Glutamatergic neuron (in vitro differentiated cells): ENCODE results near the gene TCF7L2. TPM values are rescaled to one million over a fixed set of nuclear protein-coding genes. Genes with fewer than 3 reads are reported as not detected.

ENCODE experiments used
- DNase-seq: peaks from one replicate; pipeline ENCODE4 v3.0.0; 2022
- H3K27ac Mint-ChIP-seq: one replicate; pipeline ENCODE4 v1.8.0; 2020; ENCODE audit warnings: mild to moderate bottlenecking, mixed read lengths, inconsistent platforms; ENCODE audit not compliant: unreplicated experiment
- H3K27me3 Mint-ChIP-seq: one replicate; pipeline ENCODE4 v1.8.0; 2020; ENCODE audit warnings: mild to moderate bottlenecking, moderate library complexity, mixed read lengths, inconsistent platforms; ENCODE audit not compliant: unreplicated experiment
- H3K36me3 Mint-ChIP-seq: one replicate; pipeline ENCODE4 v1.8.0; 2020; ENCODE audit warnings: mild to moderate bottlenecking, mixed read lengths, inconsistent platforms; ENCODE audit not compliant: unreplicated experiment
- H3K4me1 Mint-ChIP-seq: one replicate; pipeline ENCODE4 v1.8.0; 2020; ENCODE audit warnings: mild to moderate bottlenecking, low read depth, mixed read lengths, inconsistent platforms; ENCODE audit not compliant: unreplicated experiment
- H3K4me3 Mint-ChIP-seq: one replicate; pipeline ENCODE4 v1.8.0; 2020; ENCODE audit warnings: mild to moderate bottlenecking, mixed read lengths, inconsistent platforms; ENCODE audit not compliant: unreplicated experiment
- H3K9me3 Mint-ChIP-seq: one replicate; pipeline ENCODE4 v1.8.0; 2020; ENCODE audit warnings: mild to moderate bottlenecking, moderate library complexity, mixed read lengths, inconsistent platforms; ENCODE audit not compliant: unreplicated experiment
- CTCF ChIP-seq: fragments of 200-600 bp; sonication (generic); IDR thresholded peaks from one replicate; pipeline ENCODE4 v1.5.0; 2021; ENCODE audit not compliant: partially characterized antibody, unreplicated experiment
- total RNA-seq: library from RNA; stranded (reverse); fragmentation: NEBNext Ultra II Directional; extraction: Animal tissue kit (Norgen Biotek cat#: 25700); gene quantifications from one replicate; pipeline ENCODE4 v1.2.1, GENCODE V29; 2021; ENCODE audit not compliant: unreplicated experiment

The TCF7L2 gene
- total RNA-seq, 1 donor from 2014 or later = 5.0 TPM

DNA sequence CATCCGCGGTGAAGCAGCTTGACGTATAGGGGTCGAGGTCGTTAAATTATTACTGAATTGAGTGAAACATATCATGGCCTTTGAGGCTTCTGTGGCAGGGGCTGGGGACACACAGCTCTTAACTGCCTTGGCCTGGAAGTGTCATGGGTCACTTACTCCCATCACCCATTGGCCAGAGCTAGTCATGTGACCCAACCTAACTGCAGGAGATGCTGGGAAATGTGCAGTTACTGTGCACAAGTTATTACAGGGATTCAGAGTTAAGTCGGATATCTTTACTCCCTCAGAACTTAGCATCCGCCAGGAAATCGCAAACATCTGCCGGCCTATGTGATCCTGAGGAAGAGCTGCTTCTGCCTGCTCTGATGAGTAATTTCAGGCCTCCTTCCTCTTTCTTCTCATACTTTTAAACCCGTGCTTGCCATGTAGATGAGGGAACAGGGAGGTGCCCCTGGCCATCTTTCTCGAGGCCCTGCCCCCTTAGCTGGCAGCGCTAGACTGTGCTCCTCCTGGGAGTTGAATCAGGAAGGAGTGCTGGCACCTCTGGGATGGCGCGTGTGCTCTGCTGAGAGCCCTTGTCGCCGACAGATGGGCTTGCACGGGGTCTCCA lies 203.6 kb downstream of the TCF7L2 start:
- no peak for TF ChIP-seq CTCF
- DNase-seq = no peak
- Mint-ChIP-seq H3K4me3 (no peak overlapping the region), H3K9me3 (peaks cover 2% of the 10 kb centered on the region), H3K27ac (no peak overlapping the region), H3K27me3 (peaks cover 2% of the 10 kb centered on the region), H3K36me3 (peaks cover 12% of the 10 kb centered on the region), H3K4me1 (peaks cover 2% of the 10 kb centered on the region)

- no peaks in the 10 kb centered on the region for H3K4me1 Mint-ChIP-seq
- DNase-seq = no peak
- H3K27me3 Mint-ChIP-seq = no peaks in the 10 kb centered on the region
- peaks cover 6% of the 10 kb centered on the region for H3K36me3 Mint-ChIP-seq
- no peak overlapping the region for H3K27ac Mint-ChIP-seq
- no peak for TF ChIP-seq CTCF
- no peak overlapping the region for H3K4me3 Mint-ChIP-seq
- H3K9me3 Mint-ChIP-seq = peaks cover 3% of the 10 kb centered on the region
Measured at GRCh38 chr10:113157441-113157840, 207.4 kb downstream of the TCF7L2 start.

- Mint-ChIP-seq H3K27me3 (no peaks in the 10 kb centered on the region), H3K9me3 (peaks cover 3% of the 10 kb centered on the region), H3K27ac (no peak overlapping the region), H3K4me3 (no peak overlapping the region), H3K36me3 (peaks cover 1% of the 10 kb centered on the region), H3K4me1 (no peaks in the 10 kb centered on the region)
- no peak for DNase-seq
- no peak for TF ChIP-seq CTCF
Measured at GRCh38 chr10:113158183-113158582, 208.1 kb downstream of the TCF7L2 start.

GRCh38 chr10:113159563-113159962 lies 209.5 kb downstream of the TCF7L2 start:
- no peaks in the 10 kb centered on the region for H3K27me3 Mint-ChIP-seq
- H3K27ac Mint-ChIP-seq = no peak overlapping the region
- DNase-seq = no peak
- no peaks in the 10 kb centered on the region for H3K36me3 Mint-ChIP-seq
- H3K4me1 Mint-ChIP-seq = no peaks in the 10 kb centered on the region
- peaks cover 3% of the 10 kb centered on the region for H3K9me3 Mint-ChIP-seq
- H3K4me3 Mint-ChIP-seq = no peak overlapping the region
- TF ChIP-seq CTCF = no peak

GRCh38 chr10:113160641-113161040 lies 210.6 kb downstream of the TCF7L2 start:
- no peak overlapping the region for H3K27ac Mint-ChIP-seq
- no peaks in the 10 kb centered on the region for H3K27me3 Mint-ChIP-seq
- H3K4me1 Mint-ChIP-seq = no peaks in the 10 kb centered on the region
- DNase-seq = no peak
- H3K36me3 Mint-ChIP-seq = no peaks in the 10 kb centered on the region
- no peak overlapping the region for H3K4me3 Mint-ChIP-seq
- H3K9me3 Mint-ChIP-seq = peaks cover 4% of the 10 kb centered on the region
- no peak for TF ChIP-seq CTCF
